G401.6 (cell line): ENCODE data around the gene EEPD1.

Experiments
- FAIRE-seq: peaks from 2 replicates; lab custom pipeline; 2012; peaks lifted over from hg19 to GRCh38; lab: Jason Lieb, UNC

The EEPD1 gene

GRCh38 chr7:36157527-36158320, 4.7 kb downstream of the EEPD1 start:
- no peak for FAIRE-seq

- FAIRE-seq: no peak
Observed at GRCh38 chr7:36158321-36158605, 5.2 kb downstream of the EEPD1 start.

DNA sequence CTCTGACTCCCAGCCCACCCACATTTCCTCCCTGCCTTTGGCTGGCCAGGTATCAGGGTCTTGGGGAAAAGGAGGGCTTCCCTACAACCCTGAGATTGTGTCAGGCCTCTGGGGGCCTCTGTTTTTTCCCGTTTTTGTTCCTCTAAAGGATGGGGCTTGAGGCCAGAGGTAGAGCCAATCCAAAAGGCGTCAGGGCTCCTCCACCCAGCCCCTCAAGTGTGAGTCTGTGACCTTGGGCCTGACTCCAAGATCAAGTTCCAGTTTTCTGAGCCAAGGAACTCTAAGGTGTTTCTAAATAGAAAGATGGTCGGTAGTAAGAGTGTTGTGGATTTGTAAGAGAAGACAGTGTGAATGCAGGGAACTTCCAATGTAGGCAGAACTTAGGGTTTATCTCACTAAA, 6.6 kb downstream of the EEPD1 start:
- FAIRE-seq: no peak

- FAIRE-seq: no peak
Observed at GRCh38 chr7:36160313-36160712, 7.3 kb downstream of the EEPD1 start.

DNA sequence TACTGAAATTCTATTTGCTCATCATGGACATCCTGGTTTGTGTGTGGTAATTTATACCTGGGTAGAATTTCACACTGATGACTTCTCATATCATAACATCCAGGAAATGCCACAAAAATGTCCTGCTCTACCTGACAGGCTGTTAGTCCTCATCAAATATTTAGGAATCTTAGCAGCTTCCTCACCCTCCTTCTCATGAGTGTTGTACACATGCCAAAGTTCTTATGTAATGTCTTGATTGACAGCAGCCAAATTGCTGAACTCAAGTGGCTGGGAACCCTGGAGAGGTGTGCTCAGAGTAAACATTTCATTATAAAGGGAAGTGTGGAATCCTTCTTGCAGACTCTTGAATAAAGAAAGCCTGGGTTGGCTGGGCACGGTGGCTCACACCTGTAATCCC, 8.9 kb downstream of the EEPD1 start:
- no peak for FAIRE-seq

GRCh38 chr7:36165059-36165458, 12.0 kb downstream of the EEPD1 start:
- no peak for FAIRE-seq

DNA sequence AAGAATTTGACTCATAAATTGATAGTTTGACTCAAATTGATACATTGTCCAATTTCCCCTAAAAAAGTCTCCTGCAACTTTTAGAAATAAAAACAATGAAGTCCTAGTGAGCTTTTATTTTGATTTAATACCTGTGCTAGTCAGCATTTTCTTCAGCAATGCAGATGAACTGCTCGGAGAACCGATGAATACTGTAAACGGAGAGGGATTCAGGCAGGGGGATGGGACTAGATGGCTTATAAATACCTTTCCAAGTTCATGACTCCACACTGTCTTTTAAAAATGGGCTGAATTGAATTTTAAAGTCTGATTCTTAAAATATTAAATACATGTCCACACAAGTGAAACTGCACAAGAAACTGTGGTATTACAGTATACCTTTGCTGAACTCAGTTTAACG, 12.7 kb downstream of the EEPD1 start:
- FAIRE-seq: no peak

DNA sequence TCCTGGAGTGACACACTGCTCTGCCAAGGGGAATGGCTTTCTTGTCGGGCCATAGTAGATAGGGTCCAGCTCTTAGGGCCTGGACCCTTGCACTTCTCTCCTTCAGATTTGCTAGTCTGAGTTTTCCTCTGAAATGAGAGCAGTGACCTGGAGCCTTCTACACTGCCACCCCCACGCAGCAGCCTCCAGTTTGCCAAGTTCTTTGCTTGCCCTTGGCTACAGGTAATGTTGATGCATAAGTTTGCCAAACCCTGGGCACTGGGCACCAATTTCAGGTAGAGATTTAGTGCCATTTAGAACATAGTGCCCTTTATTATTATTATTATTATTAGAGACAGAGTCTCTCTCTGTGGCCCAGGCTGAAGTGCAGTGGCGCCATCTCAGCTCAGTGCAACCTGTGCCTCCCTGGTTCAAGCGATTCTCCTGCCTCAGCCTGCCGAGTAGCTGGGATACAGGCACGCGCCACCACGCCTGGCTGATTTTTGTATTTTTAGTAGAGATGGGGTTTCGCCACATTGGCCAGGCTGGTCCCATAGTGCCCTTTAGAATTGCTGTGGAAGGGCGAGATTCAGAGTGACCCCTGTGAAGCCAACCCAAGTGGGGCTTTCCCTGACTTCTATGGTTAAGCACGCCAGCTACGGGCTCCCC, 14.5 kb downstream of the EEPD1 start:
- no peak for FAIRE-seq

GRCh38 chr7:36171503-36171902, 18.4 kb downstream of the EEPD1 start:
- no peak for FAIRE-seq

GRCh38 chr7:36175886-36176285, 22.8 kb downstream of the EEPD1 start:
- no peak for FAIRE-seq

GRCh38 chr7:36176697-36177096, 23.6 kb downstream of the EEPD1 start:
- FAIRE-seq: no peak

- no peak for FAIRE-seq
Observed at GRCh38 chr7:36180121-36180520, 27.1 kb downstream of the EEPD1 start.

GRCh38 chr7:36181668-36182067, 28.6 kb downstream of the EEPD1 start:
- FAIRE-seq: no peak

DNA sequence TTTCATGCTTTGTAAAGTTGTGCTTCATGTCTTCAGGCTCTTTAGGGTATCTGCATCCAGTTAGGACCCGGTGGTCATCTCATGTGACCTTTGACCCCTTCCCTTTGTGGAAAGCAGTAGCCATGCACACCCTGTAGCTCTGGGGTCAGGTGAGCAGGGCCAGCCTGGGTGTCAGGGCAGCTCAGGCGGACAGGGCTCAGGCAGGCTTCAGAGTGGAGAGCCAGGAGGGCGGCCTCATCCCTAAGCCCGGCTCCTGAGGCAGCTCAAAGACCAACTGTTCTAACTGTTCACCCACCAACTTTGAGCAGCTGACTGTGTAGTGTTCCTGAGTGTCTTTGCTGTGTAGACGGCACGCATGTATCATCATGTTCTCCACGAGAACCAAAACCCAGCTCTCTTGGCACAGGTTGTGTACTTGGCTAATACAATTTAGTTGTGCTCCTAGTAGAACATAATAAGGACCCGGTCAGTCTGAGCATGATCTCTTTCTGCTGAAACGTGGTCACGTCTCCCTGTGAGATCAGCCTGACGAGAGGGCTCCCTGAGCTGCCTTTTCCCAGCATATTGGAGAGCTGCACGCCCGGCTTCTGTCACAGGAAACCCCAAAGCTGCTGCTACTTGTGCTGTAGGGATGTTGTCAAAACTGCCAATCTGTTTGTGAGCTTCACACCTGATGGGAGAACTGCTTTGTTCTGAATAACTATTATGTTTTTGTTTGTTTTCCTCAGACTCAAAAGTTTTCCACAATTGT, 30.0 kb downstream of the EEPD1 start:
- no peak for FAIRE-seq

GRCh38 chr7:36185092-36185491, 32.0 kb downstream of the EEPD1 start:
- FAIRE-seq: no peak

- no peak for FAIRE-seq
Observed at GRCh38 chr7:36185756-36186155, 32.7 kb downstream of the EEPD1 start.

- FAIRE-seq: no peak
Observed at GRCh38 chr7:36186359-36187121, 33.5 kb downstream of the EEPD1 start.

- no peak for FAIRE-seq
Observed at GRCh38 chr7:36188266-36188665, 35.2 kb downstream of the EEPD1 start.

DNA sequence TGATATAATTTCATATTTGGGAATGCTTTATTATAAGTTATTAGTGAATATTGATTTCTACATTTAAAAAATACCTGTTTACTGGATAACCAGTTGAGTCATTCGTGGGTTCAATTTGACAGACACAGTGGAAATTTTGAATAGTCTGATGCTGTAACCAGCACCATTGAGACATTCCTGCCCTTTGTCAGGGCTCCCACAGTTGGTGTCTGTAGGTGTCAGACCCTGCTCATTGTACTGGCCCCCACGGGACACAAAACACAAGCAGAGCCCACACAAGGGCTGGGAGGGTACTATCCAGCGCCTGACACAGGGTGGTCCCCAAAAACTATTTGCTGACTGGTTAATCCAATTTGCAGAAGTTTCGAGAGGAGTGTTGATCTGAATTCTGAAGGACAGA, 35.9 kb downstream of the EEPD1 start:
- FAIRE-seq: no peak

DNA sequence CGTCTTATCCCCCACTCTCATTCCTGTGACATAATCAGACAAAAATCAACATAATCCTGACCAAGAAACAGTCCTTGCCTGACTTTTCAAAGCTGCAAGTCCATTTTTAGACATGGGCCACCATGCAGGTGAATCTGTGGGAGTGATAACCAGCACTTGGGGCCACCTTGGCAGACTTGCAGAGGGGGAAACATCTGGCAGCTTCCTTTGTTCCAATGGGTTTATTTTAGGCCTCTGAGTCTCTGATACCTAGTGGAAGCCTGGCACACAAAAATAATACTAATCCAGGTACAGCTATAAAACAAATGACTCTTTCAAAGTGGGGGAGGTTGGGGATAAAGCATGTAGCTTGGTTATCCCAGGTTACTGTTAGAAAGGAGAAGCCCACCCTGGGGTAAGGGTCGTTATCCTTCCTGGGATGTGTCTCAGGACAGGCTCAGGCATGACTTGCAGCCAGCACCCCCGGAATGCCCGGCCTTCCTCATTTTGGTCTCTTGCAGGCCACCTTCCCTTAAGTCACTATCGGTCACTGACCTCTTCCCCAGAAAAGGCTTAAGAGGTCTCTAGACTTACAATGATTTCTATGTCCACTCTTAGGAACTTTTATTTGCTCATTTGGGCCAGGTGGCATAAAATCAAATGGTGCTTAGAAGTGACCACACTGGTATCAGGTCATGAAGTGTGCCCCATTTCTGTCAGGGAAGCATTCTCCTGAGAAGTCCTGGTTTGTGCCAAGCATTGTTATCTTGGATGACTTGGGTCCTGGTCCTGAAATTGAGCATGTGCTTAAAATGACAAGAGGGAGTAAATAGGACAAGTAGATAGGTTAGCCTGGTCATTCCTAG, 37.6 kb downstream of the EEPD1 start:
- no peak for FAIRE-seq

DNA sequence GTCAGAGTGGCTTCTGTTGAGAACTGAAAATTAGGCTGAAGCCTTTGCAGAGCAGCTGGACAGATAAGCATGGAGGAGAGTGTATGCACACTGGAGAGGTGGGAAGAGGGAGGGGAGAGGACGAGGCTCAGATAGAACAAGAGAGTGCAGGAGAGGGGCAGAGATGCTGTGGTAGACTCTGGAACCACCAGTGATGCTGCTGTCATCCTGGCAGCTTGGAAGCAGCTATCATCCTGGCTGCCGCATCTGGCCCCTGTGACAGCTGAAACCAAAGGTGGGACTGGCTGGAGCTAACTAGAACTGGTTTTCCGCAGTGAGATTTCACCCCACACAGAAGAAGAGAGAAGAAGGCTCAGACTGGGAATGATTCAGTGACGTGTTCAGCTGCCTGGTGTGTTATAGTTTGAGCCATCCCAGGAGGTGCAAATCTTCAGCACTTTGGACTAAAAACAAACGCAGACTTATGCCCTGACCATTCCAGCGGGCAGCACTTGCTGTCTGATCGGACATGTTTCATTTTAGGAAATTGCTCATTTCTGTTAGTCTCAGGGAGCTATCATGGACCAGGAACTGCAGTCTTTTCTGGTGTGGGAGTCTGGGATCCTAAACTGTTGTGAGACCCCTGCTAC, 38.4 kb downstream of the EEPD1 start:
- FAIRE-seq: no peak
